DOHH2 (cell line): ENCODE data around the gene PRDM15.

Experiments used
- CTCF ChIP-seq: fragments of 200-600 bp; sonication (generic); IDR thresholded peaks from one replicate; pipeline ENCODE4 v1.5.1; 2014; ENCODE audit warnings: antibody characterized with exemption, mild to moderate bottlenecking, low read depth, low read length; ENCODE audit not compliant: poor library complexity, severe bottlenecking
- EZH2phosphoT487 ChIP-seq: fragments of 200-600 bp; sonication (generic); IDR thresholded peaks from 2 replicates; pipeline ENCODE4 v1.6.1; 2017; ENCODE audit warnings: borderline replicate concordance, mild to moderate bottlenecking, antibody characterized with exemption, low read length, moderate library complexity, mixed read lengths

- TF ChIP-seq CTCF (no peak), EZH2phosphoT487 (no peak)
Observed at GRCh38 chr21:41888749-41889376, 9.7 kb upstream of the PRDM15 start.
